Measurements from ENCODE around the gene COL1A1. TPM values are rescaled to one million over a fixed set of nuclear protein-coding genes. Genes with fewer than 3 reads are reported as not detected.
A peak's percentile ranks its signal among the peaks of the same experiment; 100 is the strongest.

Gene COL1A1
- polyA plus RNA-seq, 1 donor: 3,500 TPM

- no peak for DNase-seq (ENCODE audit: low read depth)
Measured at GRCh38 chr17:50154604-50155003, 46.8 kb downstream of the COL1A1 start.

DNA sequence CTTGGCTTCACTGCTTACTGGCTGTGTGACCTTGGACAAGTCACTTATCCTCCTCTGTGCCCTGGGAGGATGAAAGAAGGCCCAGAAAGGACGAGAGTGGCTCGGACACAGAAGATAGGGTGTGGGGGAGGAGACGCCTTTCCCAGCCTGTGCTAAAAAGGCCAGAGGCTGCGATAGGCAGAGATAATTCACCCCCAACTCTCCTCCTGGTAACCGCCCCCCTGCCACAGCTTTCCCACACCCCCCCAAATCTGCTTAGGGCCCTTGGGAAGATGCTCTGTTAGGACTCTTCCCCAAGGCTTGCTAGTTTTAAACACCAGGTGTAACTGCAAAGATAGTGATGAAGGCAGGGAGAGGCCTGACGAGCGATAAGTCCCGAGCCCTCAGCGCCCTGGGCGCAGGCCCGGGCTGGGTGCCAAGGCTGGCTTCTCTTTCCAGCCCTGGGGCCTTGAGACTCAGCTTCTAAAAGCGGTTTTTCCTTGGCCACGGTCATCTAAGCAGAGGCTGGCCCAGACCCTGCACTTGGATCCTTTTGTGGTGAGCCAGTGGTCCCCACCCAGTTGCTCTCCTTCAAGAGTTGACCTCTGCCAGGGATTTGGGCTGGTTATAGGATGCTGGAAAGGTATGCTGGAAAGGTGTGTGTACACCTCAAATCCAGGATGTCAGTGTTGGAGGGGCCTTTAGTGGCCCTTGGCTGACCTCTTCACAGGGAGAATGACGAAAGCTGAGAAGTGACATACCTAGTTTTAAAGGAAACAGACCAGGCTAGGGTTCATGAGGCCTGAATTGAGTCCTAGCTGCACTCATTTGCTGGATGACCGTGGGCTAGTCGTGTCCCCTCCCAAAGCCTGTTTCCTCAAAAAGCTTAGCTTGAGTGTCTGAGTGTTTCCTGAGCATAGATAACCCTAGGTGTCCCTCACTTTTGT lies 47.5 kb downstream of the COL1A1 start:
- no peak for DNase-seq (ENCODE audit: low read depth)

DNA sequence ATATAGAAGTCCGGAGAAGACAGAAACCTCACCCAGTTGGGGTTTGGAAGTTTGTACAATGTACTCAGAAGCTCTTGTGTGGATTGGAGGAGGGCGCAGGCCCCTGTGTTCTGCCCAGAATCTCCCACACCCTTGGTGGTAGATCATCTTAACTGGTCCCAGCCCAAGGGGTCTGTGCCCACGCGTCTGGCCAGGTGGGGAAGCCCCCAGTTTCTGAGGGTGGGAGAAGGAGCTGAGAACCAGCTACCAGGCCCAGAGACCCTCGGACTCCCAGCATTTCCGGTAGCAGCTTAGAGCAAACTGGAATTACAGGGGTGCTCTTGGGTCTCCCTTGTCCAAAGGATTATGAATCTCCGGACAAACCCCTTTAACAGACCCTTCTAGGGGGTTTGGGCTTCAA lies 48.7 kb downstream of the COL1A1 start:
- no peak for DNase-seq (ENCODE audit: low read depth)

GRCh38 chr17:50151937-50152547 lies 49.4 kb downstream of the COL1A1 start:
- DNase-seq (ENCODE audit: low read depth): peak; percentile 87

DNA sequence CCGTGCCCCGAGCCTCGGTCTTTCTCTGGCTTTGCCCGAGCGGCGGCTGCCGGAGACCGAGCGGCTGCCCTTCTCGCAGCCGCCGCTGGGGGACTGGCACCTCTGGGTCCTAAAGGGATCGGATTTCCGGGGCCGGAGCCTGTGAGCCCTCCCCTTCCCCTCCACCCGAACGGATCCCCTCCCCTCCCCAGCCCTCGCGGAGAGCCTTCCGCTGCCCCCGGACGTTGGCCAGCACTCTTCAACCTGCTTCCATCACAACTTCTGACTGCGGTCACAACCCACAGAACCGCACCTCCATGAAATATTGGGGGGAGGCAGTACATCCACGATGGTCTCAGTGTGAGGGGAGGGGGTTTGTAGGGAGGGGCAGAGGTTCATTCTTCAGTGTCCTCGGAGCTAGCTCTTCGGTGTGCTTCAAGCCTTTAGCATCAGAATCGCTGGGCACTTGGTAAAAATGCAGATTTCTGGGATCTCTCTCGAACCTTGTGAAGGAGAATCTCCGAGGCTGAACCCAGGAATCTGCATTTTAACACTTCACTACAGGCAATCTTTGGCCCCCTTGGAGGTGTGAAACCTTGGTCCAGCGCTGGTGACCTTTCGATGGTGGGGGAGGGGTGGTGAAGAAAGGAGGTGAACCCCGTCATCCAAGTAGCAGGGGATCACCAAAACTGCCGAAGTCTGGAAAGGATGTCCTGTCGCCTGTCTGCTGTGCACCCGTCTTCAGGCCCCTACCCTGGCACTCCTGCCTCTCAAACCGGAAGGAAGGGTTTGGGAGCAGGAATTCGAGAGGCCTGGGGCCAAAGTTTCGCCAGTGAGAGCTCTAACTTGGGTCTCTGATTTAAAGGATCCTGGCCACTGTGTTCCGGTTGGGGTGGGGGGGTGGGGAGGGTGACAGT lies 50.1 kb downstream of the COL1A1 start:
- DNase-seq (ENCODE audit: low read depth): no peak

DNA sequence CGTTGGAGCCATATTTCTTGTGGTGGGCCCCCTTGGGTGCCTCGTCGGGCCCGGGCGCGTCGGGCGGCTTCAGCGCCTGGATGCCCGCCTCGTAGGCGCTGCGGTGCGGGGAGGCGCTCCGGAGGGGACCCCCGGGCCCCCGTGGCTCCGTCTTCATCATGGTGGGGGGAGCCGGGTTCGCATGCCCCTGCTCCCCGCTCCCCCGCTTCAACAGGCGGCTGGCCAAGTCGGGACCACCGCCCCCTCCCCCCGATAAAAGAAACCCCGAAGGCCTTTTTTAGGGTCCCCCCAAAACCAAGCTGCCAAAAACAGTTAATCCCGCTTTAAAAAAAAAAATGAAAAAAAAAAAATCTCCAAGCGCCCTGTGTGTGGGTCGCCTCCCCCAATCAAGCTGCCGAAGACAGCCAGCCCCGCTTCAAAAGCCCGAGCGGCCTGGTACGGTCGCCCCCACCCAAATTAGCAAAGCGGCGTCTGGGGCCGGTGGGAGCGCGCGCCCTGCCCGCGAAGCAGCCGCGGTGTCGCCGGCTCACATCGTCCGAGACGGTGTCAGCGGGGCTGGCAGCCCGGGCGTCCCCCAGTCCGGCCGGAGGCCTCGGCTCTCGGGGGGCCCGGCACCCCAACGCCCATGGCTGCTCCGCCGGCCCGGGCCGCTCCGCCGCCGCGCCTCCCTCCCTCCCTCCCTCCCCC lies 50.9 kb downstream of the COL1A1 start, which contains the start of gene PPP1R9B:
Gene PPP1R9B (minus strand): TSS at position 324 of the 687 bp plus-strand sequence. CDS start 164 bp downstream, at position 160.
- DNase-seq (ENCODE audit: low read depth): no peak

DNA sequence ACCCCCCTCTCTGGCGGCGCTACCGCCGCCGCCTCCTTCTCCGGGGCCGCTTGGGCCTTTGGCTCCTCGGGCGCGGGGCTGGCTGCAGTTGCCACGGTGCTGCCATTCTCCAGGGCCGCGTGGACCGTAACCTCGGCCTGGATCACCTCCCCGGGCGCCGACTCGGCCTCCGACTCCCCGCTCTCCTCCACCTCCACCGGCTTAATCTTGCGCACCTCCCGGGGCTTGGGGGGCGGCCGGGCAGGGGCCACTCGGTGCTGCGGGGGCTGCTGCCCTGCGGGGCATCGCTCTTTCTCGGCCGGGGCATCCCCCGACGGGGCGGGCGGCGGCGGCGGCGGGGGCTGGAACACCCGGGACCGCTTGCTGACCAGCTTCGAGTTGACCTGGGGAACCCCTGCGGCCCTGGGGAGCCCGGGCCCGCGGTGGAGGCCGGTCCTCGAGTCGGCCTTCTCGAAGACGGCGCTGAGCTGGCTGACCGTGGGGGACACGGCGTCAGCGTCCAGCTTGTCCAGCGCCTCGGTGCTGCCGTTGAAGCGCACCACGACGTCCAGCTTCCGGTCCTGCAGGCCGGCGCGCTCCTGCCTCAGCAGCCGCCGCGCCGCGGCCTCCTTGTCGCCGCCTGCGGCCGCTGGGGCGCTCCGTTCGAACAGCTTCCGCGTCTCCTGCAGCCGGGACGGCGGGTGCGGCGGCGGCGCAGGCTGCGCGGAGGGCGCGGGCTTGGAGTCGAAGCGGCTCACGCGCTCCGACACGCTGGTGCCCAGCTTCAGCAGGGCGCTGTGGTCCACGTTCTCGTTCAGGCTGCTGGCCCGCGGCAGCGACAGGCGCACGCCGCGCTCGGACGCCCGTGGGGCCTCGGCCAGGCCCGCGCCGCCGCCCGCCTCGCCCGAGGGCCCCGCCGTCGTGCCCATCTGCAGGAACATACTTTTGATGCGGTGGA lies 51.7 kb downstream of the COL1A1 start:
- DNase-seq (ENCODE audit: low read depth): no peak

- no peak for DNase-seq (ENCODE audit: low read depth)
Measured at GRCh38 chr17:50149091-50149416, 52.4 kb downstream of the COL1A1 start.

- no peak for DNase-seq (ENCODE audit: low read depth)
Measured at GRCh38 chr17:50148226-50149090, 53.0 kb downstream of the COL1A1 start.

- no peak for DNase-seq (ENCODE audit: low read depth)
Measured at GRCh38 chr17:50147841-50148225, 53.6 kb downstream of the COL1A1 start.

DNA sequence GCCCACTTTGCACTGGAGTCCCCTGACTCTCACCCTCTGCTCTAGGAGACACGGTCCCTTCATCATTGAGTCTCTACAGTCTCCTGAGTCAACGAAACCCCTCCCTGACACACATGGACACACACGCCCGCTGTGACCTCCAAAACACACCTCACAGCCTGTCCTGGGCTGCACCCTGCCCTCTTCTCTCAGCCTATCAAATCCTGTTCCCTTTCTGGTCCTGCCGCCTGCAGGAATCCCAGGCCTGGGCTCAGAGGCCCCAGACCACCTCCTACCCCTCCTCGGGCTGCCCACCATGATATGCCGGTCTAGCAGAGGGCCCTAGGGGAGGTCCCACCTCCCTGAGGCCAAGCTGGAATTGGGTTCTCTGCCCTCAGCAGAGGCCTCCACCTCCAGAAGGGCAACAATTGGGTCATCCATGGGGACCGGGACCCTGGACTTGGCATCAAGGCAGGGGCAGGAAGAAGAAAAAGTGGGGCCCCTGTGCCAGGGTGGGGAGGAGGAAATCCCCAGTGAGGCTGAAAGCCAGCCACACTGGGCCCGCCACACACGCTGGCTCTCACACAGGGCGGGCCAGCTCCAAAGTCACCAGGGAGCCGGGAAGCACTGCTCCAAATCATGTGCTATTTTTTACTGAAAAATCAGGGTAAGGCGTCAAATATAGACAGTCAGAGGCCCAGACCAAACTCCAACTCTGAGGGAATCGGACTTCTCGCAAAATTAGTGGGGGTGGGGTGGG lies 54.3 kb downstream of the COL1A1 start:
- DNase-seq (ENCODE audit: low read depth): no peak

DNA sequence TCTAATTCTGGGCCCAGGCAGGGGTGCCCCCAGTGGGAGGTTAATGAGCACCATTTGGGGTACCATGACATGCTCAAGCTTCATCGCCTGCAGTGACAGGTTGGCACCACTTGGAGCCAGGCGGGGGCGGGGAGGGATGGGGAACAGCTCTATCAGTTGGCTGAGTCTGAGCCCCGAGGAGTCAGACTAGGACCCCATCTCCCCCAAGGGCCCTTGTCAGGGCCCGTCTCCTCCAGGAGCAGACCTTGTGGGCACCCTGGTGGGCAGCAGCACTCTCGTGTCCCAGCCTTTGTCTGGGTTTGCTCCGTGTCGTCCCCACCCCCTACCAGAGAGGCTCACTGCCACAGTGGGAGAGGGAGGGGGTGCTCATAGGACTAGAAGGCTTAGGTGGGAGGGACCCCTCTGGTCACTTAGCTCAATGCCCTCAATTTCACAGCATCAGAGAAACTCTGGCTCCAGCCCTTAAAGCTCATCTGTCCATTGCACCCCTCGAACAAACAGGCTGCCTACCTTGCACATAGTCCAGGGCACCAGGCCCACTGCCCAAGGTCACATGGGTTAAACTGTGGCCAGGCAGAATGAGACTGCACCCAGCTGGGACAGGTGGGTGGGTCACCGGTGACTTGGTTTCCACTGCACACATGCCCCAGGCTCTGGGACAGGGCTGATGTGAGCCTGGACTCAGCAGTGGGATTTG lies 55.1 kb downstream of the COL1A1 start:
- no peak for DNase-seq (ENCODE audit: low read depth)

- DNase-seq (ENCODE audit: low read depth): no peak
Measured at GRCh38 chr17:50145532-50146229, 55.8 kb downstream of the COL1A1 start.

DNA sequence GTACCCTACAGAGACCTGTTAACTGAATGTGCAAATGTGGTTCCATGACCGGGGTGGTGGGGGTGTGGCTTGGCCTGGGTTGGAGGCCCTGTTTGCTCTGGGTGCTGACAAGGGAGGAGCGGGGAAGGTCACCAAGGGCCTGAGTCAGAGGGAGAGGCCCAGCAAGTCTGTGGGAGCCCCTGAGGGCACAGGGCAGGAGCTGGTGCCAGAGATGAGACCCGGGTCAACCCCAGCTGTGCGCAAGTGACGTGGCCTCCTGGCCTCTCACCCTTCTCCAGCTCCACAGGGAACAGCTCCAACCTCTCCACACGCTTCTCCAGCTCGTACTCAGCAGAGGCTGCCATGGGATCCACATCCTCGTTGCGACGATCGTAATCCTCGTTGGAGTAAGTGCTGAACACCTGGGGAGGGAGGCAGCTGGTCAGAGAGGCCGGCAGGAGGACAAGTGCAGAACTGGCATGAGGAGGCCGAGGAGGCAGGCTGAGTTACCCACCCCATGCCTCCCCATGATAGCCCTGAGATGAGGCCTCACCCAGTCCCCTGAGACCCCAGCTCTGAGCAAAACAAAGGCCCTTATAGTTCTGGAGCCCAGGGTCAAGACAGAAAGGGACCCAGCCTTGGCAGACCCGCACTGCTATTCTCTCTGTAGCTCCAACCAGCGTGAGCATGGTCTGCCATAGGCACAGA lies 56.4 kb downstream of the COL1A1 start:
- DNase-seq (ENCODE audit: low read depth): no peak

DNA sequence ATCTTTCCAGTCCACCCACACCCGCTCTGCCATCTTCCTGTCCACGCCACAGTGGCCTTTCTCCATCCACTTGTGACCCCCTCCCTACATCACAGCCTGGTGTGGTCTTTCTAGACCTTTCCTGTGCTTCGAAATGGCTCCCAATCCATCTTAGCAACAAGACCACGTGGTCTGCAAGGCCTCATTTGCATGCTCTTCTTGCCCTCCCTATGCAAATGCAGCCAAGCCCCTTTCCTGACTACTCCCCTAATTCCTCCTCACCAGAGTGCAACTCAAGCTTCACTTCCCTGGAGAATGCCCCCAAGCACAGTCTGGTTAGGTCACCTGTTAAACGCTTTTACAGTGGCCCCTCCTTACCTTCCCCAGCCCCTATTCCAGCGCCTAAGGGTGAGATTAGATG lies 57.1 kb downstream of the COL1A1 start:
- DNase-seq (ENCODE audit: low read depth): no peak

DNA sequence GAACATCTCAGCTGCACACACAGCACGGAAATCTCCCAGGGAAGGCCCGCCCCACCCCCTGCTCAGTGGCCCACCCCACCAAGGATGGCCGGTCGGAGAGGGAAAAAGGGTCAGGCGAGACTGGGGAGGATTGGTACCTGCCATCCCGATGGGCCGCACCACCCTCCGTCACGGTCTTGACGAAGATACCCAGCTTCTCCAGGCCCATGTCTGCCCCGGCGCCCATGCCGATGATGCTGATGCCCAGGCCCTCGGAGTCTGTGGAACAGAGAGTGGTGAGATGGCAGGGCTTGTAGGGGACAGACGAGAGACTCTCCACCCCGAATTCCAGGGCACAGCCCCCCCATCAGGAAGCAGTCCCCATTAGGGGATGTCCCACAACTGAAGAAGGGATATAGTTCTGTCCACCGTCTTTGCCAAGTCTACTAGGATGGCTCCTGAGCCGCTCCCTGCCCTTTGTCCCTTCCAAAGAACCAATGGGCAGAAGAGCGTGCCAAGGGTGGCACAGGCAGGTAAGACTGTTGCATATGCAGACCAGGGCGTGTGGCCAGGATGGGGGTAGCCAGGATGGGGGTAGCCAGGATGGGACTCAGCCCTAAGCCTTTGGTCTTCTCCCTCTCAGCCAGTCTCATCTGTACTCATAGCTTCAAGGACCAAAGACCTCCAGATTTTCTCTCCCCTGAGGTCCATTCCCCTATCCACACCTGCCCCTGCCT lies 57.8 kb downstream of the COL1A1 start:
- DNase-seq (ENCODE audit: low read depth): no peak
